Dendritic cell treated with granulocyte-macrophage colony-stimulating factor and Interleukin-4, amounts not matched to agents 40 ng/mL and 50 ng/mL, for 4 days (primary cell): ENCODE measurements around the gene CCNF.
"Not testable (repeated sequence)": the region's sequence is repeated elsewhere in the genome, so short reads cannot be mapped to it uniquely, and the experiment has no call there.

ENCODE experiments used
- H3K27ac Mint-ChIP-seq: one replicate; pipeline ENCODE4 v1.8.0; 2022; ENCODE audit warnings: mild to moderate bottlenecking, mixed read lengths
- H3K27me3 Mint-ChIP-seq: one replicate; pipeline ENCODE4 v1.8.0; 2022; ENCODE audit warnings: mild to moderate bottlenecking, mixed read lengths
- H3K36me3 Mint-ChIP-seq: one replicate; pipeline ENCODE4 v1.8.0; 2022; ENCODE audit warnings: low read depth, mixed read lengths
- H3K4me1 Mint-ChIP-seq: one replicate; pipeline ENCODE4 v1.8.0; 2022; ENCODE audit warnings: low read depth, mixed read lengths
- H3K4me3 Mint-ChIP-seq: one replicate; pipeline ENCODE4 v1.8.0; 2022; ENCODE audit warnings: mild to moderate bottlenecking, moderate library complexity, mixed read lengths
- H3K9me3 Mint-ChIP-seq: one replicate; pipeline ENCODE4 v1.8.0; 2022; ENCODE audit warnings: mixed read lengths
- intact Hi-C: fragments of 100-400 bp; cut with micrococcal nuclease; formaldehyde crosslinking; loops from one replicate; pipeline ENCODE4 v1.15.0; 2022

Gene CCNF

GRCh38 chr16:2475413-2476344 lies 46.4 kb downstream of the CCNF start:
- Mint-ChIP-seq H3K27ac (no peak overlapping the region), H3K4me1 (peaks cover 39% of the 10 kb centered on the region), H3K27me3 (peaks cover 22% of the 10 kb centered on the region), H3K9me3 (no peaks in the 10 kb centered on the region), H3K36me3 (peaks cover 21% of the 10 kb centered on the region), H3K4me3 (peak overlapping the region; percentile 52)
- intact Hi-C loops = loop anchor here (2.0 kb wide), 1 partner anchor 25 kb away; no protein-coding TSS in a partner anchor

GRCh38 chr16:2476345-2476720 lies 47.1 kb downstream of the CCNF start:
- Mint-ChIP-seq H3K27ac (no peak overlapping the region), H3K4me3 (peak overlapping the region; percentile 52), H3K36me3 (peaks cover 25% of the 10 kb centered on the region), H3K9me3 (no peaks in the 10 kb centered on the region), H3K27me3 (peaks cover 20% of the 10 kb centered on the region), H3K4me1 (peaks cover 39% of the 10 kb centered on the region)
- intact Hi-C loops = no loop called here

GRCh38 chr16:2476741-2477140 lies 47.5 kb downstream of the CCNF start:
- intact Hi-C loops = no loop called here
- Mint-ChIP-seq H3K27me3 (peaks cover 19% of the 10 kb centered on the region), H3K4me1 (peaks cover 37% of the 10 kb centered on the region), H3K36me3 (peaks cover 25% of the 10 kb centered on the region), H3K27ac (no peak overlapping the region), H3K4me3 (peak overlapping the region; percentile 9), H3K9me3 (no peaks in the 10 kb centered on the region)

DNA sequence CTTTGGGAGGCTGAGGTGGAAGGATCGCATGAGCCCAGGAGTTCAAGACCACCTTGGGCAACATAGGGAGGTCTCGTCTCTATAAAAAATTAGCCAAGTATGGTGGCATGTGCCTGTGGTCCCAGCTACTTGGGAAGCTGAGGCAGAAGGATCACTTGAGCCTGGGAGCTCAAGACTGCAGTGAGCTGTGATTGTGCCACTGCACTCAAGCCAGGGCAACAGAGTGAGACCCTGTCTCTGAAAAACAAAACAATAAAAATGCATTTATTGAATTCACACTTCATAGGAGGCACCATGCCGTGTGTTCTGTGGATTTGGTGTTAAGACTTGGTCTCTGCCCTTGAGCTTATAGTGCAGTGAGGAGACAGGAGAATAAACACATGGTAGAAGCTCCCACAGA lies 48.1 kb downstream of the CCNF start:
- no peak overlapping the region for H3K27ac Mint-ChIP-seq
- H3K4me1 Mint-ChIP-seq = peaks cover 36% of the 10 kb centered on the region
- peaks cover 13% of the 10 kb centered on the region for H3K27me3 Mint-ChIP-seq
- H3K36me3 Mint-ChIP-seq = peaks cover 25% of the 10 kb centered on the region
- intact Hi-C loops = no loop called here
- H3K4me3 Mint-ChIP-seq = peak overlapping the region; percentile 18
- no peaks in the 10 kb centered on the region for H3K9me3 Mint-ChIP-seq

- peaks cover 26% of the 10 kb centered on the region for H3K36me3 Mint-ChIP-seq
- H3K9me3 Mint-ChIP-seq = no peaks in the 10 kb centered on the region
- H3K27ac Mint-ChIP-seq = no peak overlapping the region
- peaks cover 40% of the 10 kb centered on the region for H3K4me1 Mint-ChIP-seq
- intact Hi-C loops = no loop called here
- H3K4me3 Mint-ChIP-seq = no peak overlapping the region
- peaks cover 7% of the 10 kb centered on the region for H3K27me3 Mint-ChIP-seq
Measured at GRCh38 chr16:2478279-2478678, 49.0 kb downstream of the CCNF start.

- Mint-ChIP-seq H3K4me1 (peaks cover 53% of the 10 kb centered on the region), H3K36me3 (peaks cover 27% of the 10 kb centered on the region)
Measured at GRCh38 chr16:2479996-2480395, 50.7 kb downstream of the CCNF start.

GRCh38 chr16:2480948-2481347 lies 51.7 kb downstream of the CCNF start:
- H3K9me3 Mint-ChIP-seq = no peaks in the 10 kb centered on the region
- no peak overlapping the region for H3K27ac Mint-ChIP-seq
- no peak overlapping the region for H3K4me3 Mint-ChIP-seq
- H3K36me3 Mint-ChIP-seq = peaks cover 27% of the 10 kb centered on the region
- H3K27me3 Mint-ChIP-seq = peaks cover 6% of the 10 kb centered on the region
- peaks cover 59% of the 10 kb centered on the region for H3K4me1 Mint-ChIP-seq
- intact Hi-C loops = no loop called here

More at GRCh38 chr16:2479996-2480395, 50.7 kb downstream of the CCNF start:
- H3K27ac Mint-ChIP-seq, intact Hi-C loops, H3K4me3 Mint-ChIP-seq, H3K27me3 Mint-ChIP-seq, H3K9me3 Mint-ChIP-seq: not testable (repeated sequence)

DNA sequence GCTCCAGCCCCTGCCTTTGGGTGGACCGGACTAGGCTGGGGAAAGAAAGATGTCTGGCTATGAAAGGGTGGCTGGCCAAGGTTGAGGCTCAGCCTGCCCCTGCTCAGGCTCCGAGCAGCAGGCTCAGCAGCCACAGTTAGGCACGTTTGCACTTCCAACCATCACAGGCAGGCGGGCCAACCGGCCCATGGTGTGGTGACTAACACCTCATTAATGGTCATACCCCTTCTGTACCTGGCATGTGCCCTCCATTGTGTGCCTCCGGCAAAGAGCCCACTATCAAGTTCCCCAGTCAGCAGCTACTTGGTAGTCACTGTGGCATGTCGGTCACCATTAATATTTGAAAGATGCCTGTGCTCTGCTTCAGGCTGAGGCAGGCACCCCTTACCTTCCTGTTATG lies 52.4 kb downstream of the CCNF start:
- H3K36me3 Mint-ChIP-seq = peaks cover 27% of the 10 kb centered on the region
- peaks cover 6% of the 10 kb centered on the region for H3K27me3 Mint-ChIP-seq
- intact Hi-C loops = no loop called here
- H3K9me3 Mint-ChIP-seq = no peaks in the 10 kb centered on the region
- no peak overlapping the region for H3K4me3 Mint-ChIP-seq
- H3K4me1 Mint-ChIP-seq = peaks cover 62% of the 10 kb centered on the region
- peak overlapping the region; percentile 77 for H3K27ac Mint-ChIP-seq

DNA sequence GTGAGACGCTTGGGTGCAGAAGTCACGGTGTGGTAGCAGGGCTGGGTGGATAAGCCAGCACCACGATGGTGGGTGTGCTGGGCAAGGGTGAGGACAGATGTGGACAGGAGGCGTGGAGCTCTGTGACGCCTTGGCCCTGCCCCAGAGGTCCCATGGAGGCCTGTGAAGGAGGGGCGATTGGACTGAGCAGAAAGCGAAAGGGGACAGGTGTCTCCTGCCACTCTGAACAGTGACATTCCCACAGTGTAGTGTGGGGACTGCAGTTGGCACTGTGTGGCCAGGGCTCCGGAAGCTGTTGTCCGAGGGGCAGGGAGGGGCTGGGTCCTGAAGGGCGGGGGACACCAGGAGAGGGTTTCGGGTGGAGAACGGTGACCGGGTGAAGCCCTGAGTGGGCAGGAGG lies 53.0 kb downstream of the CCNF start:
- no peaks in the 10 kb centered on the region for H3K9me3 Mint-ChIP-seq
- peaks cover 27% of the 10 kb centered on the region for H3K36me3 Mint-ChIP-seq
- peak overlapping the region; percentile 77 for H3K27ac Mint-ChIP-seq
- H3K27me3 Mint-ChIP-seq = peaks cover 6% of the 10 kb centered on the region
- H3K4me3 Mint-ChIP-seq = no peak overlapping the region
- intact Hi-C loops = no loop called here
- H3K4me1 Mint-ChIP-seq = peaks cover 68% of the 10 kb centered on the region

DNA sequence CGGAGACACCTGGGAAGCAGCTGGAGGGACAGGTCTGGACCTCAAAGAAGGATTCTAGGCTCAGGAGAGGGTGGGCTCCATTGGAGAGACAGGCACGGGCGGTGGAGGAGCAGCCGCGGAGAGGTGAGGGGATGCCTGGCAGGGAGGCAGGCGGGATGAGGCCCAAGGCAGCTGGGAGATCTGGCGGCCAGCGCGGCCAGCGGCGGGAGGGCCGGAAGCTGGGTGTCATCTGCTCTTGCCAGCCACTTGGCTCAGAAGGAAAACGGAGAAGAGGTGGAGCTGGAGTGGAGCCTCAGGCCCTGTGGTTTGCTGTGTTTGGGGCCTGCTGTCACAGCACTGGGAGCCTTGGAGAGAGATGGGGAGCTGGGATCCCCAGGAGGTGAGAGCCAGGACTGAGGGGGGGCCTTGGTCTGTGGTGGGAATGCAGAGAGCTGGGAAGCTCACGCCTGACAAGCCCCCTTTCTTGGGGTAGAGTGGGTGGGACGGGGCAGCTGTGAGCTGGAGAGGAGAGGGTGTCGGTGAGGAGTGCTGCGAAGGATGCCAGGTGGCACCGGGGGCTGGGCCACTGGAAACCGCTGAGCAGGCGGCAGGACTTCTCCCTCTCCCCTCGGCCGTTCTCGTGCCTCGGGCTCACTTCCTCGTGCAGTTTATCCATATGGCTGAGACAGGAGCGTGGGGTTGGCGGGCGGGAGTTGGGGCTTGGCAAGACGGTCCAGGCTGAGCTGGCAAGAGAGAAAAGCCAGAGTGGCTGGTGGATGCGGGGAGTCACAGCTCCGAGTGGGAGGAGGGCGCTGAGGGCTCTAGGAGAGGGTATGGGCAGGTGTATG lies 53.7 kb downstream of the CCNF start:
- H3K9me3 Mint-ChIP-seq = no peaks in the 10 kb centered on the region
- peak overlapping the region; percentile 77 for H3K27ac Mint-ChIP-seq
- intact Hi-C loops = no loop called here
- peaks cover 6% of the 10 kb centered on the region for H3K27me3 Mint-ChIP-seq
- peaks cover 27% of the 10 kb centered on the region for H3K36me3 Mint-ChIP-seq
- H3K4me1 Mint-ChIP-seq = peaks cover 68% of the 10 kb centered on the region
- H3K4me3 Mint-ChIP-seq = peak overlapping the region; percentile 41

DNA sequence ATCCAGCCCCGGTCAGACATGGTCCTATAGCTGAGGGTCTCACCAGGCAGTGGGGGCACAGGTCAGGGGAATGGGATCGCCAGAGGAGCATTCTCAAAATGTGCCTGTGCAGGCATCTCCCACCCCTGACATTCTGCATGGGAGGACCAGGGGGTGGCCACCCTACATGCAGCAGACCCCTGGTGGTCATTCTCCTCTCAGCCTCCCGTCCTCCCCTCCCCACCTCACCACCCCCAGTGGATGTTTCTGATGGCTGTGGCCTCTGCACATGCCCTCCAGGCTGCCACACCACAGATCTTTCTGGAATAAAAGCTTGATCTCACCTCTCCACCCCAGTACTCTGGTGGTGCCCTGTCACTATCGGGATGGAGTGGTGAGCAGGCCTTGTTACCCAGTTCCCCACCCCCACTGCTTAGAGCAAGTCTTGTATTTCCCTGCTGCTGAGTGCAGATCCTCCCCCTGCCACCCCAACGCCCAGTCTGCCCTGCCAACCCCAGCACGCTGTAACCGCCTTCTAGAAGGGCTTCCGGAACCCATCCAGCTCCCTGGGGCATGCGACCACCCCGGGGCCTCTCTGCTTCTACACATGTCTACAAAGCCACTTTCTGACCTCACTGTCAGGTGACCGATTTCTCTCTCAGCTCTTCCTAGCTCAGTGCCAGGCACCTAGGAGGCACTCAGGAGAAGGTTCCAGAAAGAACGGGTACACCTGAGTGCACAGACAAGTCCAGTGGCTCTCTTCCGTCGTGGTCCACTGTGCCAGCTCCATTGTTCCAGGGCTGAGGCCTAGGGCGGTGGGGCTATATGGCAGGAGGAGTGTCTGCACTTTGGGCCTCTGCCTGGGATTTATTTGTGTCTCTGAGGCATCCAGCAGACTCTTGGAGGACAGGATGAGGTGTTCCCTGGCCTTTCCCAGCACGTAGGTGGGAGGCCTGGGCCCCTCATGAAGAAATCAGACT lies 55.0 kb downstream of the CCNF start:
- peaks cover 23% of the 10 kb centered on the region for H3K36me3 Mint-ChIP-seq
- H3K4me3 Mint-ChIP-seq = no peak overlapping the region
- no peaks in the 10 kb centered on the region for H3K9me3 Mint-ChIP-seq
- peaks cover 66% of the 10 kb centered on the region for H3K4me1 Mint-ChIP-seq
- H3K27me3 Mint-ChIP-seq = peaks cover 6% of the 10 kb centered on the region
- intact Hi-C loops = no loop called here
- H3K27ac Mint-ChIP-seq = peak overlapping the region; percentile 92

- peak overlapping the region; percentile 92 for H3K27ac Mint-ChIP-seq
Measured at GRCh38 chr16:2484898-2485508, 55.8 kb downstream of the CCNF start.

More at GRCh38 chr16:2484898-2485508, 55.8 kb downstream of the CCNF start:
- Mint-ChIP-seq H3K4me3 (no peak overlapping the region), H3K9me3 (no peaks in the 10 kb centered on the region), H3K27me3 (peaks cover 6% of the 10 kb centered on the region), H3K4me1 (peaks cover 66% of the 10 kb centered on the region), H3K36me3 (peaks cover 19% of the 10 kb centered on the region)
- intact Hi-C loops = no loop called here
